ENCODE measurements around the gene DNM3.

DNA sequence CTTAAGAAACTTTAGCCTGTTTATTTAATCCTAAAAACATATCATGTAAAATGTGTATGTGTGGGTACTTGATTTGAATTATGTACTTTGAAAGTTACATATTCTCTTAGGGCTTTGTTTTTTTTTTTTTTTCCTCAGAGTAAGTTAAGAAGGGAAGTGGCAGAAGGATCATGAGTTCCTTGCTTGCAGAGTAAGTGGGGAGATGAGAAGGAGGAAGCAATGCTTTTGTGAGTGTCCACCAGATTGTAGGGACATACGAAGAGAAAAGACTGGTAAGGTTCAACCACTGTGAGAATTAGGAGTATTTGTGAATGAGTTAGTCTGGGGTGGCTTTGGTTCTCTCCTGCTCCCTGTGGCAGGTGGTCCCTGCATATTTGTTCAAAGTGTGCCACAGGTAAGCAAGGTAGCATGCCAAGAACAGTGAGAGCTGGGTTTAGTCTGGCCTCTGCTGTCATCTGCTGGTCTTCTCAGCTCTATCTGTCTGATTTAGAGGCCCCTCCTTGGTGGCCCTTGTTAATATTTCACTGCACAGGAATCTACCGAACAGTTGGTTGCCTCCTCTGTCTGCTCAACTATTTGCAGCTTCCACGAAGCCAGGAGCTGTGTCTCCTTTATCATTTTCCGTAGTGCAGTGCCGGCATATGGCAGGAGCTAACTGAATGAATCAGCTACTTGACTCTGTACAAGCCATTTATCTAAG lies 9.5 kb downstream of the DNM3 start:
- no peak for TF ChIP-seq CEBPB (IDR thresholded peaks at IDR 0.05; ENCODE audit: low read depth, low read length)
- TF ChIP-seq, protein P1, sequence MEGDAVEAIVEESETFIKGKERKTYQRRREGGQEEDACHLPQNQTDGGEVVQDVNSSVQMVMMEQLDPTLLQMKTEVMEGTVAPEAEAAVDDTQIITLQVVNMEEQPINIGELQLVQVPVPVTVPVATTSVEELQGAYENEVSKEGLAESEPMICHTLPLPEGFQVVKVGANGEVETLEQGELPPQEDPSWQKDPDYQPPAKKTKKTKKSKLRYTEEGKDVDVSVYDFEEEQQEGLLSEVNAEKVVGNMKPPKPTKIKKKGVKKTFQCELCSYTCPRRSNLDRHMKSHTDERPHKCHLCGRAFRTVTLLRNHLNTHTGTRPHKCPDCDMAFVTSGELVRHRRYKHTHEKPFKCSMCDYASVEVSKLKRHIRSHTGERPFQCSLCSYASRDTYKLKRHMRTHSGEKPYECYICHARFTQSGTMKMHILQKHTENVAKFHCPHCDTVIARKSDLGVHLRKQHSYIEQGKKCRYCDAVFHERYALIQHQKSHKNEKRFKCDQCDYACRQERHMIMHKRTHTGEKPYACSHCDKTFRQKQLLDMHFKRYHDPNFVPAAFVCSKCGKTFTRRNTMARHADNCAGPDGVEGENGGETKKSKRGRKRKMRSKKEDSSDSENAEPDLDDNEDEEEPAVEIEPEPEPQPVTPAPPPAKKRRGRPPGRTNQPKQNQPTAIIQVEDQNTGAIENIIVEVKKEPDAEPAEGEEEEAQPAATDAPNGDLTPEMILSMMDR (IDR thresholded peaks at IDR 0.05; ENCODE audit: control extremely low read depth in 1 of 3, insufficient read depth in 1 of 3, low read depth in 1 of 3, low read length in 3 of 3), result no peak
- no peak for TF ChIP-seq TAF1 (IDR thresholded peaks at IDR 0.05; ENCODE audit: low read depth, low read length)
- TF ChIP-seq CHD1 (IDR thresholded peaks at IDR 0.05; ENCODE audit: low read depth, low read length), result no peak
- TF ChIP-seq MAFK (IDR thresholded peaks at IDR 0.05; ENCODE audit: low read depth, low read length), result no peak
- no peak for TF ChIP-seq SP1 (IDR thresholded peaks at IDR 0.05; ENCODE audit: low read depth, low read length)
- no peak for TF ChIP-seq POU5F1 (IDR thresholded peaks at IDR 0.05; ENCODE audit: low read depth, low read length)
- no peak for TF ChIP-seq POLR2AphosphoS5 (IDR thresholded peaks at IDR 0.05; ENCODE audit: low read depth, low read length)
- no peak for TF ChIP-seq SIRT6 (IDR thresholded peaks at IDR 0.05; ENCODE audit: low read length)
- no peak for TF ChIP-seq EZH2 (IDR thresholded peaks at IDR 0.05; ENCODE audit: low read depth, low read length, severe bottlenecking)
- TF ChIP-seq, protein P2, sequence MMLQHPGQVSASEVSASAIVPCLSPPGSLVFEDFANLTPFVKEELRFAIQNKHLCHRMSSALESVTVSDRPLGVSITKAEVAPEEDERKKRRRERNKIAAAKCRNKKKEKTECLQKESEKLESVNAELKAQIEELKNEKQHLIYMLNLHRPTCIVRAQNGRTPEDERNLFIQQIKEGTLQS (IDR thresholded peaks at IDR 0.05; ENCODE audit: insufficient read depth, low read depth, low read length), result no peak

Data from H1 (cell line).